NOMO-1 treated with dmso at 0.1 percent for 144 hours (cell line): ENCODE results near the gene ZPR1.

Experiments
- DNase-seq: peaks from one replicate; lab custom pipeline; 2025; ENCODE audit not compliant: unreplicated experiment; lab: John Stamatoyannopoulos, UW

Gene ZPR1

GRCh38 chr11:116792869-116793771, 5.3 kb upstream of the ZPR1 start:
- no peak for DNase-seq

- DNase-seq: no peak
Measured at GRCh38 chr11:116792144-116792868, 4.5 kb upstream of the ZPR1 start.

- no peak for DNase-seq
Measured at GRCh38 chr11:116791813-116792143, 4.0 kb upstream of the ZPR1 start, which contains the start of gene APOA5. Gene APOA5 (minus strand): TSS chr11:116791879. CDS start chr11:116791860, 19 bp downstream.

GRCh38 chr11:116791002-116791812, 3.4 kb upstream of the ZPR1 start:
- DNase-seq: peak; percentile 23

GRCh38 chr11:116790167-116791001, 2.6 kb upstream of the ZPR1 start:
- no peak for DNase-seq

- DNase-seq: no peak
Measured at GRCh38 chr11:116788975-116789374, 1.2 kb upstream of the ZPR1 start.

- DNase-seq: no peak
Measured at GRCh38 chr11:116788534-116788933, 711 bp upstream of the ZPR1 start.

GRCh38 chr11:116787436-116787785, 412 bp downstream of the ZPR1 start:
- DNase-seq: no peak

- DNase-seq: no peak
Measured at GRCh38 chr11:116786966-116787365, 857 bp downstream of the ZPR1 start.

- no peak for DNase-seq
Measured at GRCh38 chr11:116786326-116786725, 1.5 kb downstream of the ZPR1 start.

GRCh38 chr11:116782728-116783127, 5.1 kb downstream of the ZPR1 start:
- no peak for DNase-seq

- no peak for DNase-seq
Measured at GRCh38 chr11:116778556-116778955, 9.3 kb downstream of the ZPR1 start.

GRCh38 chr11:116777056-116777455, 10.8 kb downstream of the ZPR1 start:
- no peak for DNase-seq

- DNase-seq: no peak
Measured at GRCh38 chr11:116776522-116776984, 11.3 kb downstream of the ZPR1 start.

GRCh38 chr11:116775975-116776374, 11.8 kb downstream of the ZPR1 start:
- no peak for DNase-seq

GRCh38 chr11:116774661-116775060, 13.2 kb downstream of the ZPR1 start:
- DNase-seq: no peak

- DNase-seq: peak; percentile 53
Measured at GRCh38 chr11:116773203-116774097, 14.4 kb downstream of the ZPR1 start.

- peak; percentile 81 for DNase-seq
Measured at GRCh38 chr11:116772443-116773202, 15.2 kb downstream of the ZPR1 start, which contains the start of gene BUD13. Gene BUD13 (minus strand): TSS chr11:116772987. CDS start chr11:116772964, 23 bp downstream.

GRCh38 chr11:116771935-116772334, 15.9 kb downstream of the ZPR1 start:
- no peak for DNase-seq
